ENCODE data around the gene CASTOR1. TPM values are rescaled to one million over a fixed set of nuclear protein-coding genes. Genes with fewer than 3 reads are reported as not detected.

Gene CASTOR1
- total RNA-seq, 1 experiment from 2014 or later, result 16.0 TPM

DNA sequence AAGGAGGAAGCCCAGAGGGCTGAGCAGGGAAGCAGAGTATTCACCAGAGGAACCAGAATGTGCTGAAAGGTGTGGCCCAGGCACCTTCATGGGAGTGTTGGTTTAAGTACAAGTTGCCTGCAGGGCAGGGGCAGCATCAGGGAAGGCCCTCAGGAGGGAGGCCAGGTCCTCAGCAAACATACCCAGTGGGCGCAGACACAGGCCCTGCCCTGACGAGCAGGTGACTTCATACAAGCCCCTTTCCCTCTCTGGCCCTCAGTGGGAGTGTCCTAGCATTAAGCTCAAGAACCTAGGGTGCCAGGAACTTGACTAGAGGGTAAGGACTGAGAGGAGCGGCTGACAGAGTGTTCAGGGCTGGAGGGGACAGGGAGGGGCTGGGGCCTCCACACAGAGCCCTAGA is 7.5 kb upstream of the CASTOR1 start:
- Mint-ChIP-seq H3K27ac (no peak overlapping the region), H3K4me1 (no peaks in the 10 kb centered on the region), H3K27me3 (ENCODE audit: low read depth) (no peaks in the 10 kb centered on the region), H3K9me3 (no peaks in the 10 kb centered on the region), H3K4me3 (no peak overlapping the region), H3K36me3 (no peaks in the 10 kb centered on the region; the same call in 1 of the 2 replicates)
- ChIA-PET POLR2A (no interaction called here), CTCF (interaction anchor here (1.1 to 7.9 kb wide), 3 partner anchors 8 to 32 kb away, joined by 3 to 57 read pairs (median 5); partner anchors contain the start of gene CASTOR1)
- ATAC-seq (no peak), DNase-seq (ENCODE audit: low spot score) (no peak)
- TF ChIP-seq, protein P1, sequence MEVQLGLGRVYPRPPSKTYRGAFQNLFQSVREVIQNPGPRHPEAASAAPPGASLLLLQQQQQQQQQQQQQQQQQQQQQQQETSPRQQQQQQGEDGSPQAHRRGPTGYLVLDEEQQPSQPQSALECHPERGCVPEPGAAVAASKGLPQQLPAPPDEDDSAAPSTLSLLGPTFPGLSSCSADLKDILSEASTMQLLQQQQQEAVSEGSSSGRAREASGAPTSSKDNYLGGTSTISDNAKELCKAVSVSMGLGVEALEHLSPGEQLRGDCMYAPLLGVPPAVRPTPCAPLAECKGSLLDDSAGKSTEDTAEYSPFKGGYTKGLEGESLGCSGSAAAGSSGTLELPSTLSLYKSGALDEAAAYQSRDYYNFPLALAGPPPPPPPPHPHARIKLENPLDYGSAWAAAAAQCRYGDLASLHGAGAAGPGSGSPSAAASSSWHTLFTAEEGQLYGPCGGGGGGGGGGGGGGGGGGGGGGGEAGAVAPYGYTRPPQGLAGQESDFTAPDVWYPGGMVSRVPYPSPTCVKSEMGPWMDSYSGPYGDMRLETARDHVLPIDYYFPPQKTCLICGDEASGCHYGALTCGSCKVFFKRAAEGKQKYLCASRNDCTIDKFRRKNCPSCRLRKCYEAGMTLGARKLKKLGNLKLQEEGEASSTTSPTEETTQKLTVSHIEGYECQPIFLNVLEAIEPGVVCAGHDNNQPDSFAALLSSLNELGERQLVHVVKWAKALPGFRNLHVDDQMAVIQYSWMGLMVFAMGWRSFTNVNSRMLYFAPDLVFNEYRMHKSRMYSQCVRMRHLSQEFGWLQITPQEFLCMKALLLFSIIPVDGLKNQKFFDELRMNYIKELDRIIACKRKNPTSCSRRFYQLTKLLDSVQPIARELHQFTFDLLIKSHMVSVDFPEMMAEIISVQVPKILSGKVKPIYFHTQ (CRISPR knock-in tag; IDR thresholded peaks at IDR 0.05), result no peak
- no peak for TF ChIP-seq GABPB1 (CRISPR knock-in tag; IDR thresholded peaks at IDR 0.05)
- TF ChIP-seq, protein P2, sequence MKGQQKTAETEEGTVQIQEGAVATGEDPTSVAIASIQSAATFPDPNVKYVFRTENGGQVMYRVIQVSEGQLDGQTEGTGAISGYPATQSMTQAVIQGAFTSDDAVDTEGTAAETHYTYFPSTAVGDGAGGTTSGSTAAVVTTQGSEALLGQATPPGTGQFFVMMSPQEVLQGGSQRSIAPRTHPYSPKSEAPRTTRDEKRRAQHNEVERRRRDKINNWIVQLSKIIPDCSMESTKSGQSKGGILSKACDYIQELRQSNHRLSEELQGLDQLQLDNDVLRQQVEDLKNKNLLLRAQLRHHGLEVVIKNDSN (CRISPR knock-in tag; IDR thresholded peaks at IDR 0.05), result no peak
- TF ChIP-seq, protein P3, sequence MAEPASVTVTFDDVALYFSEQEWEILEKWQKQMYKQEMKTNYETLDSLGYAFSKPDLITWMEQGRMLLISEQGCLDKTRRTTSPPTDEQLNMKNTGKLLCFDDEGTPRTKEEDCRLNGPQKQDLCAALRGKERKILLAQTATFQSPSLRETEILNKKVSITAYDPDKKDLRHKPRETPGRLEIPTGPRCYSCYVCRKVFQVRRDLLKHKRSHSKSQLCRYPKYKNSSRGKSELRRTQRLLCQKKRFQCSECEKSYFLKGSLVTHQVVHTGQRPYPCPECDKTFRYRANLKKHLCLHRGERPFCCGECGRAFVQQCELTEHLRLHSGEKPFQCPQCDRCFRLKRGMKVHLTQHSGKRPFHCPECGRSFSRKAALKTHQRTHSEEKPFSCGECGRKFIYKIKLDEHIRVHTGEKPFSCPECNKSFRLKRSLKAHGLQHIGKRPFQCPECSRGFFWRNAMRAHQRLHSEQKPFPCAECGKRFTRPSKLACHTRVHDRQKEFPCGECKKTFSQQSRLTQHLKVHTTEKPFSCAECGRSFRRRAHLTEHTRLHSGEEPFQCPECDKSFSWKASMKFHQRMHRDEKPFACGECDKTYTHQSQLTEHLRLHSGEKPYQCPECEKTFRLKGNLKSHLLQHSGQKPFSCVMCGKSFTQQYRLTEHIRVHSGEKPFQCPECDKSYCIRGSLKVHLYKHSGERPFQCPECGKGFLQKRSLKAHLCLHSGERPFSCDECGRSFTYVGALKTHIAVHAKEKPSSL (CRISPR knock-in tag; conservative IDR thresholded peaks at IDR 0.05), result no peak
- no peak for TF ChIP-seq FOXK1 (CRISPR knock-in tag; IDR thresholded peaks at IDR 0.05)
- TF ChIP-seq, protein P4, sequence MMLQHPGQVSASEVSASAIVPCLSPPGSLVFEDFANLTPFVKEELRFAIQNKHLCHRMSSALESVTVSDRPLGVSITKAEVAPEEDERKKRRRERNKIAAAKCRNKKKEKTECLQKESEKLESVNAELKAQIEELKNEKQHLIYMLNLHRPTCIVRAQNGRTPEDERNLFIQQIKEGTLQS (CRISPR knock-in tag; conservative IDR thresholded peaks at IDR 0.05), result no peak
- TF ChIP-seq, protein P5, sequence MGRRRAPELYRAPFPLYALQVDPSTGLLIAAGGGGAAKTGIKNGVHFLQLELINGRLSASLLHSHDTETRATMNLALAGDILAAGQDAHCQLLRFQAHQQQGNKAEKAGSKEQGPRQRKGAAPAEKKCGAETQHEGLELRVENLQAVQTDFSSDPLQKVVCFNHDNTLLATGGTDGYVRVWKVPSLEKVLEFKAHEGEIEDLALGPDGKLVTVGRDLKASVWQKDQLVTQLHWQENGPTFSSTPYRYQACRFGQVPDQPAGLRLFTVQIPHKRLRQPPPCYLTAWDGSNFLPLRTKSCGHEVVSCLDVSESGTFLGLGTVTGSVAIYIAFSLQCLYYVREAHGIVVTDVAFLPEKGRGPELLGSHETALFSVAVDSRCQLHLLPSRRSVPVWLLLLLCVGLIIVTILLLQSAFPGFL (CRISPR knock-in tag; IDR thresholded peaks at IDR 0.05; ENCODE audit: borderline replicate concordance), result no peak
- TF ChIP-seq, protein P6, sequence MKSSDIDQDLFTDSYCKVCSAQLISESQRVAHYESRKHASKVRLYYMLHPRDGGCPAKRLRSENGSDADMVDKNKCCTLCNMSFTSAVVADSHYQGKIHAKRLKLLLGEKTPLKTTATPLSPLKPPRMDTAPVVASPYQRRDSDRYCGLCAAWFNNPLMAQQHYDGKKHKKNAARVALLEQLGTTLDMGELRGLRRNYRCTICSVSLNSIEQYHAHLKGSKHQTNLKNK (CRISPR knock-in tag; IDR thresholded peaks at IDR 0.05), result no peak

DNA sequence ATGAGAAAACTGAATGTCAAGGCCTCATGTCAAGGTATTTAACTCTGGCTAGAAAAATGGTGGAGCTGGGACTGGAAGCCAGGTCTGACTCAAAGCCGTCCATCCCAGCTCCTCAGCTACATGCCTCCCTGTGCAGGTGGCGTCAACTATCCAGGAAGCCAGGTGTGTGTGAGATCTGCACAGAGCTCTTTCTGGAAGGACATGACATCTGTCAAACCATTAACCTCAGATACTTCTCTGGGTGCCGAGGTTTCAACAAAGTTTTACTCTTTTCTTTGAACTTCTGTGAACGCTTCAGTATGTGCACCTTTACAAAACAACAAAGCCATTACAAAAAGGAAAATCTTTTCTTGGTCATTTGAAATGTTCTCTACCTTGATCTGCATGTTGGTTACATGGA is 7.0 kb upstream of the CASTOR1 start:
- ChIA-PET POLR2A (no interaction called here), CTCF (interaction anchor here (1.1 to 1.7 kb wide), 2 partner anchors 8 to 32 kb away, joined by 3 to 5 read pairs; no protein-coding TSS in a partner anchor)
- Mint-ChIP-seq H3K9me3 (no peaks in the 10 kb centered on the region), H3K36me3 (no peaks in the 10 kb centered on the region; the same call in 1 of the 2 replicates), H3K27me3 (ENCODE audit: low read depth) (no peaks in the 10 kb centered on the region), H3K4me1 (no peaks in the 10 kb centered on the region), H3K4me3 (no peak overlapping the region), H3K27ac (no peak overlapping the region)
- DNase-seq (ENCODE audit: low spot score), result no peak
- ATAC-seq, result no peak
- TF ChIP-seq NR2C2 (CRISPR knock-in tag; IDR thresholded peaks at IDR 0.05) (no peak), CREB1 (CRISPR knock-in tag; IDR thresholded peaks at IDR 0.05) (no peak), NR3C1 (CRISPR knock-in tag; conservative IDR thresholded peaks at IDR 0.05; ENCODE audit: low read depth) (no peak), NFATC4 (CRISPR knock-in tag; IDR thresholded peaks at IDR 0.05) (no peak)
- TF ChIP-seq, protein P7, sequence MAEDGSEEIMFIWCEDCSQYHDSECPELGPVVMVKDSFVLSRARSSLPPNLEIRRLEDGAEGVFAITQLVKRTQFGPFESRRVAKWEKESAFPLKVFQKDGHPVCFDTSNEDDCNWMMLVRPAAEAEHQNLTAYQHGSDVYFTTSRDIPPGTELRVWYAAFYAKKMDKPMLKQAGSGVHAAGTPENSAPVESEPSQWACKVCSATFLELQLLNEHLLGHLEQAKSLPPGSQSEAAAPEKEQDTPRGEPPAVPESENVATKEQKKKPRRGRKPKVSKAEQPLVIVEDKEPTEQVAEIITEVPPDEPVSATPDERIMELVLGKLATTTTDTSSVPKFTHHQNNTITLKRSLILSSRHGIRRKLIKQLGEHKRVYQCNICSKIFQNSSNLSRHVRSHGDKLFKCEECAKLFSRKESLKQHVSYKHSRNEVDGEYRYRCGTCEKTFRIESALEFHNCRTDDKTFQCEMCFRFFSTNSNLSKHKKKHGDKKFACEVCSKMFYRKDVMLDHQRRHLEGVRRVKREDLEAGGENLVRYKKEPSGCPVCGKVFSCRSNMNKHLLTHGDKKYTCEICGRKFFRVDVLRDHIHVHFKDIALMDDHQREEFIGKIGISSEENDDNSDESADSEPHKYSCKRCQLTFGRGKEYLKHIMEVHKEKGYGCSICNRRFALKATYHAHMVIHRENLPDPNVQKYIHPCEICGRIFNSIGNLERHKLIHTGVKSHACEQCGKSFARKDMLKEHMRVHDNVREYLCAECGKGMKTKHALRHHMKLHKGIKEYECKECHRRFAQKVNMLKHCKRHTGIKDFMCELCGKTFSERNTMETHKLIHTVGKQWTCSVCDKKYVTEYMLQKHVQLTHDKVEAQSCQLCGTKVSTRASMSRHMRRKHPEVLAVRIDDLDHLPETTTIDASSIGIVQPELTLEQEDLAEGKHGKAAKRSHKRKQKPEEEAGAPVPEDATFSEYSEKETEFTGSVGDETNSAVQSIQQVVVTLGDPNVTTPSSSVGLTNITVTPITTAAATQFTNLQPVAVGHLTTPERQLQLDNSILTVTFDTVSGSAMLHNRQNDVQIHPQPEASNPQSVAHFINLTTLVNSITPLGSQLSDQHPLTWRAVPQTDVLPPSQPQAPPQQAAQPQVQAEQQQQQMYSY (CRISPR knock-in tag; IDR thresholded peaks at IDR 0.05), result no peak
- TF ChIP-seq, protein P8, sequence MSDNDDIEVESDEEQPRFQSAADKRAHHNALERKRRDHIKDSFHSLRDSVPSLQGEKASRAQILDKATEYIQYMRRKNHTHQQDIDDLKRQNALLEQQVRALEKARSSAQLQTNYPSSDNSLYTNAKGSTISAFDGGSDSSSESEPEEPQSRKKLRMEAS (CRISPR knock-in tag; IDR thresholded peaks at IDR 0.05), result no peak
